ENCODE measurements around the gene ENTHD1.

Gene ENTHD1

DNA sequence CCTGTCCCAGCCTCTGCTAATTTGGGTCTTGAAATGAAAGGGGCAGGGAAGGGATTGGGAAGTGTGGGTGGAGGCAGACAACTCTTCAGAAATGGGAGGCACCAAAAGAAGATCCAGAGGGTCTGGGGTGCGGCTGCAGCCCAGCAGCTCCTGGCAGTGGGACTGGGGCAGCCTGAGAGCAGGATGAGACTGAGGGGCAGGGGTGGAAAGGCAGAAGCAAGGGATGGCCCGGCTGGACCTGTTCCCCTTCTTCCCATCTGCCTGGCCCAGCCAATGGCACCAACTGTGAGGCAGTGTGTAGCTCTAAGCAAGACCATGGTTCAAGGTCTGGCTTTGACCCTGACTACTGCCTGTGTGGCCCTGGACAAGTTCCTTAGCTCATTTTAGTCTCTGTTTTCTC lies 160.4 kb downstream of the ENTHD1 start:
- DNase-seq (ENCODE audit: low read depth): no peak

DNA sequence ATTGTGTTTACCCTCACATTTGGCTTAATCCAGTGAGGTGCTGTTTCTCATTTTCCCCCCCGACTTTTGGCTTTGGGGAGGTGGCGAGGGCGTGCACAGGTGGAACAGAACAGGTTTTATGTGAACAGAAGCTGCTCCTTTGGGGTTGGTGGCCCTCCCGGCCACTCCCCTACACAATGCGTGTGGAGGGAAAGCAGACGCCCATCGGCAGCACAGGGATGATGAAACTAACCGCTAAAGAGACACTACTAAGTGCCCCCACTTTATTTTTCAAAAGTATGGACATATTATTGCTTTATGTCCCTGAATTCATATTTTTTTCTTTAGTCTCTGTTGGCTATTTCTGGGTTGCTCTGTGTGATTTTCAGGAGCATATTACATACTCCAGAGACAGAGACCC lies 160.9 kb downstream of the ENTHD1 start:
- DNase-seq (ENCODE audit: low read depth): no peak

GRCh38 chr22:39731881-39732555 lies 161.5 kb downstream of the ENTHD1 start:
- DNase-seq (ENCODE audit: low read depth): no peak

- no peak for DNase-seq (ENCODE audit: low read depth)
Measured at GRCh38 chr22:39731481-39731880, 162.1 kb downstream of the ENTHD1 start.

GRCh38 chr22:39729141-39729934 lies 164.2 kb downstream of the ENTHD1 start:
- no peak for DNase-seq (ENCODE audit: low read depth)

- DNase-seq (ENCODE audit: low read depth): no peak
Measured at GRCh38 chr22:39728236-39728860, 165.2 kb downstream of the ENTHD1 start.

GRCh38 chr22:39727541-39727940 lies 166.0 kb downstream of the ENTHD1 start:
- no peak for DNase-seq (ENCODE audit: low read depth)

GRCh38 chr22:39725351-39726035 lies 168.1 kb downstream of the ENTHD1 start:
- DNase-seq (ENCODE audit: low read depth): no peak

DNA sequence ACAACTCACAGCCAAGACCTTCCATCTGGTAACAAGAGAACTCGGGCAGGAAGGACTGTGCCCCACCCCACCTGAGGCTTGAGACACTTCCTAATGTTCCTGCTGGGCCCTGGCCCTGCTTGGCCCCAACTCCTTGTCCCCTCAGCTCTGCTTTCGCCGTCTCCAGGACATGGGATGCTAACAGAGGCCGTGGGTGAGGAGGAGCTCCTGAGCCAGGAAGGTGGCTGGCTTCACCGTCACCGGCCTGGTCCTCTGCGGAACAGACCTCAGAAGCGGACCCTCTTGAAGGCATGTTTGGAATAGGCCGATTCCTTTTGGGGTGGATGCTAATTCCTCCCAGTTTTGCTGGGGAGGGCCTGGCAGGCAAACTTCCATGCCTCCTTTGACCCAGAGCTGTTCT lies 168.7 kb downstream of the ENTHD1 start:
- no peak for DNase-seq (ENCODE audit: low read depth)

DNA sequence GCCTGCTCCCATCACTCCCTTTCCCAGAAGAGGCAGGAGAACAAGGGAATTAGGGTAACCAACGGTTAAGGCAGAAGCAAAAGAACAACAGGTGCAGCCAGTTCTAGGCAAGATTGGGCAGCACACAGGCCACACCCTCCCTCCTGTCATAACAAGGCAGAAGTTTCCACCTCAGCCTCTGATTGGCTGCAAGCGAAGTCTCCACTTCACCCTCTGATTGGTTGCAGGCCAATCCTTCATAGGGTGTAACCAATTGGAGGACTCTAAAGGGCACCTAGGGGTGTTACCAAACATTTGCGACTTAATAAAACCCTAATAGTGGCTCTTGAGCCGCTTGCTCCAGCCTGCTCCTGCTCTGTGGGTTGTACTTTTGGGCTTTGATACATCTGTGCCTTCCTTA lies 169.2 kb downstream of the ENTHD1 start:
- no peak for DNase-seq (ENCODE audit: low read depth)

DNA sequence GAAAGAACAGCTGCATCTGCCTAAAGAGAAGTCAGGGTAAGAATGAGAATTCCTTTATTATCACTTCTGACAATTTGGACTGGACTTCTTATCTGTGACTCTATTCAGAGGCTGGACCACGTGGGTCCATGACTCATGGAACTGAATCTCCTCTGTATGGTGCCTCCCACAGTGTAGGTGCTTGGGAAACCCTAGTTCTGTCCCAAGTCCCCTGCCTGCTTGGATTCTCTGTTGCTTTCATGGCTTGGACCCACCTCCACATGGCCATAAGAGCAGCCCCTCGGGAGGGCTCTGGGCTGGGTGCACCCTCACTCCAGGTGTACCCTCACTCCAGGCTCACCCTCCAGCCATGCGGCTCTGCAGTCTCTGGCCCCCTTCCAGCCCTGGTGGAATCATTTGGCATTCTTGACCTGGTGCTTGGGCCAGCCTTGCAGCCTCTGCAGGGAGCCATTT lies 169.6 kb downstream of the ENTHD1 start:
- no peak for DNase-seq (ENCODE audit: low read depth)

- DNase-seq (ENCODE audit: low read depth): no peak
Measured at GRCh38 chr22:39723463-39723862, 170.1 kb downstream of the ENTHD1 start.

DNA sequence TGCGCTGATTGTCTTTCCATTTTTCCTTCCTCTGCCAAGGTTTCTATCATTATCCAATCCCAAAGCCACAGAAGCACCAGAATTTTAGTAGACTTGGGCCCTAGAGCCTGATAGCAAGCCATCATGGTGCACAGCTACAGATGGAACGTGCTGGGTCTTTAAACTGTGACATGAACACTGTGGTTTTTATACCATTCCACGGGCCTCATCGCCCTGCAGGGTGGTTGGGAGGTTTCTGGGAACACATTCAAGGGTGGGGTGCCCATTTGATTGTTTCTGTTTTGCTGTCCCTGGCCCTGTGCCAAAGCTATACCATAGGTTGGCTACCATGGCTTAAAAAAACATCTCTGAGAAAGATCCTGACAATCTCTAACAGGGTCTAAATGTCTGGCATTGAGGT lies 171.1 kb downstream of the ENTHD1 start:
- no peak for DNase-seq (ENCODE audit: low read depth)

GRCh38 chr22:39722032-39722325 lies 171.6 kb downstream of the ENTHD1 start:
- no peak for DNase-seq (ENCODE audit: low read depth)

GRCh38 chr22:39721206-39722031 lies 172.1 kb downstream of the ENTHD1 start:
- no peak for DNase-seq (ENCODE audit: low read depth)

- no peak for DNase-seq (ENCODE audit: low read depth)
Measured at GRCh38 chr22:39719559-39720450, 173.8 kb downstream of the ENTHD1 start.

GRCh38 chr22:39718921-39719475 lies 174.6 kb downstream of the ENTHD1 start:
- no peak for DNase-seq (ENCODE audit: low read depth)

DNA sequence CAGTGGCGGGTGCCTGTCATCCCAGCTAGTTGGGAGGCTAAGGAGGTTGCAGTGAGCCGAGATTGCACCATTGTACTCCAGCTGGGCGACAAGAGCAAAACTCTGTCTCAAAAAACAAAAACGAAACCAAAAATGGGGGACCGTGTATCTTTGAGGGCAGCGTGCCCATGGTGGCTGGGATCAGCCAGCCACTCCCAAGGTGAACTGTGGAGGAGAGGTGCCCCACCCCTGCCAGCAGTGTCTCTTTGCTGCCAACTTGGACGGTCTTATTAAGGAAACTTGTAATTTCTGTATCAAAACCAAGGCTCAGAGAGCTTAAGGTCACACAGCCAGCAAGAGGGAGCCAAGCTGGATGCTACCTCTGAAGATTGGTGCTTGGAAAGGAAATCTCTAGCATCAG lies 175.4 kb downstream of the ENTHD1 start:
- no peak for DNase-seq (ENCODE audit: low read depth)

GRCh38 chr22:39717099-39717498 lies 176.5 kb downstream of the ENTHD1 start:
- DNase-seq (ENCODE audit: low read depth): no peak

DNA sequence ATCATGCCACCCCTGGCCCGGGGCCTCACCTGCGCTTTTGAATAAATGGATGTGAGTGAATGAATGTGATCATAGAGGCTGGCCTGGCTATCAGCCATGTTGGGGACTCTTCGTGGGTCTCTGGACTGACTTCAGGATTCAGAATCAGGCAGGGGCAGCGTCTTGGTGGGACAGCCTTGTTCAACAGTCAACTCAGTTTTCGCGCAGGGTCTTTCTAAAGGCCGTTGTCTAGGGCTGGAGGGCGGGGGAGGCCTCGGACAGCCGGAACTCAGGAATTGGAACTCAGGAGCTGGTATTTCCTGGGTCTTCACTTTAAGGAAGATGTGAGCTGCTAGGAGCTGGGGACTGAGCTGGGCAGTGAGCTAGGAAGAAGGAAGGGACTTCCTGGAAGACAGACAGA lies 177.0 kb downstream of the ENTHD1 start:
- DNase-seq (ENCODE audit: low read depth): no peak

Data from stromal cell of bone marrow (primary cell).